OCI-M1 (cell line): ENCODE results near the gene ZNF750.

Experiments used
- DNase-seq: peaks from one replicate; lab custom pipeline; 2025; lab: John Stamatoyannopoulos, UW

ZNF750 gene

GRCh38 chr17:82839617-82840292 is at the start of gene ZNF750:
Gene ZNF750, minus strand, starts transcription at chr17:82840022. Its CDS starts 7,568 bp downstream, at chr17:82832454.
- no peak for DNase-seq

GRCh38 chr17:82888583-82889495 is 49.0 kb upstream of the ZNF750 start:
- no peak for DNase-seq

DNA sequence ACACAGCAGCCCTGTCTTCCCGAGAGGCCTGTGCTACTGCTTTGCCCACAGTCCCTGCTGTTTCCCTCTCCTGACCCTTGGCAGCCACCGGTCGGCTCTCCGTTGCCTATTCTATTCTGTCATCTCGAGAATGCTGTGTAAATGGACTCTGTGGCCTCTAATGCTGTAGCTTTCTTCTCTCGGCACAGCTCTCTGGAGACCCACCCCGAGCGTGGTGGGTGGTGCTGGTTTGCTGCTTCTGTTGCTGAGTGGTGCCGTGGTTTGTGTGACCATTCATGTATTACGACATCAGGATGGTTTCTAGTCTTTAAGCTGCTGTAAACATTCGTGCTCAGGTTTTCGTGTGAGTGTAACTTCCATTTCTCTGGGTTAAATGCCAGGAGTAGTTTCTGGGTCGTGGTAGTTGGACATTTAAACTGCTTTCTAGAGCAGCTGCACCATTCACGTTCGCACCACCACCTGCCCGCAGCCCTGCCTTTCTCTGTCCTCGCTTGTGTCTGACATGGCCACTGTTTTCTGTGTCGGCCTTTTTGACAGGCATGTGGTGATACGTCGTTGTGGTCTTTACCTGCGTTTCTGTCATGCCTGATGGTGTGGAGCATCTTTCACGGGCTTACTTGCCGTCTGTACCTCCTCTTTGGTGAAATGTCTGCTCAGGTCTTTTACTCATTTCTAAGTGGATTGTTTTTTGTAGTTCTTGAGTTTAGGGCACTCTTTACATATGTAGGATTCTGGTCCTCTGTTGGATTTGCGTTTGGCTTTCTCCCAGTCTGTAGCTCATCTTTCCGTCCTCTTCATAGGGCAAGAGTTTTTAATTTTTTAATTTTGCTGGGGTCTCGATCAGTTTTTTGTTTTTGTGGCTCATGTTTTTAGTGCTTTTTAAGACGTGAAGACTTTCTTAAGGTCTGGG is 47.7 kb upstream of the ZNF750 start:
- no peak for DNase-seq

DNA sequence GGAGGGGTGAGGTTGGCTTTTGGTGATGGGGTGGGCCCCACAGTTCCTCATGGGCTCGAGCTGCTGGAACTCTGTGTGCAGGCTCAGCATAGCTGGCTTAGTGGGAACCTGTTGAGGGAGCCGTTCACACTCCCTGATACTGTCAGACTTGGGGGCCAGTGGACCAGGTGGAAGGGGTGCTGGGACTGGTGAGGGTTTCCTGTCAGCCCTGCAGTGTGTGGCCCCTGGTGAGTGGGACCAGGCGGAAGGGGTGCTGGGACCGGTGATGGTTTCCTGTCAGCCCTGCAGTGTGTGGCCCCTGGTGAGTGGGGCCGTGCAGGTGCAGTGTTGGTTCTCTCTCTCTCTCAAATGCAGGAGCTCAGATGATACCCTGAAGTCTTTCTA is 45.1 kb upstream of the ZNF750 start:
- no peak for DNase-seq

- DNase-seq, result no peak
Observed at GRCh38 chr17:82884341-82884969, 44.6 kb upstream of the ZNF750 start.

DNA sequence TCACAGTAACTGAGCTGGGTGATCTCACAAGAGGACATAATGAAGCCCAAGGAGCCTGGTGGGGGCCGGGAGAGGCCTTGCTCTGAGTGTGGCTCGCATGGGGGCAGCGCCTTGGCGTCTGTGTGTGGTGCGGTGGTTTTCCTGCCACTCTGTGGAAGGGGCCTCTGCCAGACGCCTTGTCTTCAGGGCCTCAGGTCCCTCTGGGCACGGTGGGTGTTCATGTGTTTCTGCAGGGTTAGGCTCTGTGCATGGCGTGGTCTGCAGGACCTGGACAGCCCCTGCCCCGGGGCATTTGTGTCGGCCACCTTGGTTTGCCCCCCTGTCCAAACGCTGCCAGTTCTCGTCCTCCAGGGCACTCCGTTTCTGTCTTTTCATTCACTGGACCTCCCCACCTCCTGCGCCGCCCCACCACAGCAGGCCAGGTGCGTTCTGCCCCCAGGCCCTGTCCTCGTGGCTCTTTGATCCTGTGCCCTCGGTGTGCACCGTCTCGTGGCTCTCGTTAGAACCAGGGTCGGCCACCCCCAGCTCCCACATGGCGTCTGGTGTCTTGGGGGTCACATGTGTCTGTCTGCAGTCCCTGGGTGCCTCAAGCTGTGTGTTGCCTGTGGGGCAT is 43.7 kb upstream of the ZNF750 start:
- no peak for DNase-seq

DNA sequence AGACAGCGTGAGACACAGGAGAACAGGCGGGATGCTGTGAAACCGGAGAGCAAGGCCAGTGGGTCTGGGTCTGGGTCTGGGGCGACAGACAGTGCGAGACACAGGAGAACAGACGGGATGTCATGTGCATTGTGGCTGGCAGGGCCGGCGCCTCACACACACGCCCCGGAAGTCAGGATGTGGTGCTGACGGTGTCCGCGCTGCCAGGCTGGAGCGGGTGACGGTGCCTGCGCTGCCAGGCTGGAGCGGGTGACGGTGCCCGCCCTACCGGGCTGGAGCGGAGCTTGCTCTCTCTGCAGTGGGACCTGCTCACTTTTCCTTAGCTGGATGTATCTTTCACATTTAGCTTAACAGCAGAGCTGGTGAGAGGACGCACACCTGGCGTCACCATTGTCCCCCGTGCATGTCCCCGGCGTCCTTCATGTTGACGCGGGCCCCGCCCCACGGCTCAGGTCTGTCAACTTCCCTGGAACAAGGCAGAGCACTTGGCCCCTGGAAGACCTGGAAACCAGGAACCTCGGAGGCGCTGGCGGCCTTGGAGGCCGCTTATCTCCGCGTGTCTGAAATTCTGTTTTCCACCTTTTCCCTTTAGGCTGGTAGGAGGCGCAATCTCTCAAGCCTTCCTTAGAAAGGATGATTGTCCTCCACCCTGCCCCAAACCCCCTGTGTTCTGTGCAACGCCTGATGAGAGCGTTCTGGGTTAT is 43.0 kb upstream of the ZNF750 start:
- DNase-seq, result no peak

DNA sequence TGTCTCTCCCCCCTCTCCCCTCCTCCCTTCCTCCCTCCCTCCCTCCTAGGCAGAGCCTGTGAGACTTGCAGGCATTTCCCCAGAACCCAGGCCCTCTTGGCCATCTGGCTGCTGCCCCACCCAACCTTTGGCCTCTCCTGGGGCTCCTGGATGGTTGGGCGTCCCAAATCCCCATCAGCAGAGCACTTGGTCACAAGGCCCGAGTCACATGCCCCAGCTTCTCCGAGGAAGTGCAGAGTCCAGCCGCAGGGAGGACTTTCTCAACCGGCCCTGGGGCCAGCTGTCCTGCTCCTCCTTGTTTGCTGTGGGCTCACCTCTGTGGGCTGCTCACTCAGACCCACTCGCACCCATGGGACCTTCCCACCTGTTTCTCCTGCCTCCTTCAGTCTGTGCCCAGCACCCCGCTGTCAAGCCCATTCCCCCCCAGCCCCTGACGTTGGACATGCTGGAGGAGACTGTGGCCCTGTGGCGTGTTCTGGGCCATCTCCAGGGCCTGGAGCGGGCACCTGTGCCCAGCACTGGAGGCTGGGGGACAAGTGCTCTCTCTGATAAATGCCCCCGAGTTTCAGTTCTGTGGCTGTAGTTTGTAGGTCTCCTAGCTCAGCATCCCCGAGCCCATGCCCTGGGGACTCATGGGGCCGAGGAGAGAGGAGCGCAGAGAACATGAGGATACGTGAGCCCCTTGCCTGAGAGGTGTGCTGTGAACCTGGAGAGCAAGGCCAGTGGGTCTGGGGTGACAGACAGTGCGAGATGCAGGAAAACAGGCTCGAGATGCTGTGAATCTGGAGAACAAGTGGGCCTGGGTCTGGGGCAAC is 42.3 kb upstream of the ZNF750 start:
- no peak for DNase-seq

DNA sequence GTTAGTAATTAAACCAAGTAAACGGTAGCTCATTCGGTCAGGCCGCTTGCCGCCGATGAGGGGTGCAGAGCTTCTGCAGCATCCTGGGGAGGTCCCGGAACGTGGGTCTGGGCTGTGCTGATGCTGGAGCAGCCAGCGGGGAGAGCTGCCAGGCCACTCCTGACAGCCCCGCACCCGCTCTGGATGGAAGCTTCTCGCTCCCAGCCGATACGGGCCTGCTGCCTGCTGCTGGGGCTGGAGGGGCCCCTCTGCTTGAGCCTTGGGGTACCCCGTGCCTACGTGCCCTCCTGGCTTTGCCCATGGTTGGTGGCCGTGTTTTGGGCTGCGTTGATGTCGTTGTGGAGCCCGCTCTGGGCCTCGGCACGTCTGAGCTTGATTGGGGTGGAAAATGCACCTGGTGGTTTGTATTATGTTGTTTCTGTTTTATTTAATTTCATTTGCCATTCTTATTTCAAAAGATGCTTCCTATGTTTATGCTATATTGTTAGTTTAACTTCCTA is 41.6 kb upstream of the ZNF750 start:
- DNase-seq, result no peak

DNA sequence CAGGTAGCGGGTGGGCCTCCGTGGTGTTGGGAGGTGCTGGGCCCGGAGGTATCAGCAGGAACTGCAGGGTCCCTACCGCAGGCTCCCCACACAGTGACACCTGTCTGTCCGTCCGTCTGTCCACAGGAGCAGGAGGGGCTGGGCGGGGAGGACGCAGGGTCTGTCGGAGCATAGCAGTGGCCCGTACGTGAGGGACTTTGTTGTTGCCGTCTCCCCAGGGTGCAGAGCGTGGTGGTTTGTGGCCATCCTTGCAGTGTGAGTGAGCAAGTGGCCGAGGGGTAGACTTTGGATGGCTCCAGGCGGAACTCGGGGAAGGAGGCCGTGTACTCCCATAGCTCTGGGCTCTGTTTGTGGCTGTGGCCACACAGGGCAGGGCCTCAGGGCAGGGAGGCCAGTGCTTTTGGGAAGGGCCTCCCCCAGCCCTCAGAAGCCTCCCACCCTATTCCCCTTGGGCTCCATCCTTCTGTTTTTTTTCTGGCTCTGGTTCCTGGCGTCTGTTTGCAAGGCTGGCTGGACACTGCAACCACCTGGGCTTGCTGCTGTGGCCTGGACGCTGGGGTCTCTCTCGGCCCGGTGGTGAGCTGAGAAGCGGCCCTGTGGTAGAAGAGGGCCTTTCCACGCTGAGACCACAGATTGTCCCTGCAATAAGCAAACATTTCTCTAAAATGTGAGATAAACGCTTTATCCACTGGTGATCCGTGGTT is 41.0 kb upstream of the ZNF750 start:
- DNase-seq, result no peak

DNA sequence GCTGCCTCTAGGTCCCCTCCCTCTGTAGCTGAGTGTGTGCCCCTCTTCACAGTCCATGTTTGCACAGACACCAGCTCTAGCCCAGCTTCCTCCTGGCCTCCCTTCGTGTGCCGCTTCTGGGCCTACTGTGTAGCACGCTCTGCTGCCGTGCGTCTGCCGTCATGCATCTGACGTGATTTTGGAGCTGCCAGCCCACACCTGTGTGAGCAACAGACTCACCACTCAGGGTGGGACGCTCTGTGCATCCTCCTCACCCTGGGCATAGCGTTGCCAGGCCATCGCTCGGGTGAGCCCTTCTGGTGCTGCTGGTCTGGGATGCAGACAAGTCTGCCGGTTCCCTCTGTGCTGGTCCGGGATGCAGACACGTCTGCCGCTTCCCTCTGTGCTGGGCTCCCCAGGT is 39.4 kb upstream of the ZNF750 start:
- no peak for DNase-seq

GRCh38 chr17:82878527-82878926 is 38.7 kb upstream of the ZNF750 start:
- no peak for DNase-seq

- DNase-seq, result peak; percentile 12
Observed at GRCh38 chr17:82876602-82877379, 37.0 kb upstream of the ZNF750 start.

- no peak for DNase-seq
Observed at GRCh38 chr17:82876149-82876548, 36.3 kb upstream of the ZNF750 start.

GRCh38 chr17:82875407-82875856 is 35.6 kb upstream of the ZNF750 start:
- no peak for DNase-seq

GRCh38 chr17:82874011-82874835 is 34.4 kb upstream of the ZNF750 start:
- no peak for DNase-seq

DNA sequence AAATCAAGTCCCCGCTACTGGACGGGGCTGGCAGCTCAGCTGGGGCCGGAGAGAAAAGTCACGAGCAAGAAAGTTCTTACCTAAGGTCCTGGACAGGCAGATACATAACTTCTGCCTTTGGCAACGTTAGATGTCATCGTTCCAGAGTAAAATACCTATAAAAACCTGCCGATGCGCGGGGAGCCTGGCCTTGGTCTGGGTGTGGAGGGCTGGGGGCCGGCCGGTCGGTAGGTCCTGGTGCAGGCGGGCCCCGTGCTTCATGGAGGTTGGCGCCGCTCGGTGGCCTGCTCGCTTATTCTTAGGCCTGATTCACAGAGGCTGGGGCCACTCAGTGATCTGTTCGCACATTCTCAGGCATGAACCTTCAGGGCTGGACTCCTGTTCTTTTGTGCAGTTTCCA is 33.7 kb upstream of the ZNF750 start:
- no peak for DNase-seq
